Tibial nerve (tissue), 3 donors: ENCODE results near the gene MYO9B.

Source experiments
- CTCF ChIP-seq, 5 experiments: fragments of 200-600 bp in 3 of 5; fragments of 450-650 bp in 2 of 5; sonication (generic) in 3 of 5; IDR thresholded peaks; one replicate each; pipeline ENCODE4 v1.5.1; 2016 to 2019; ENCODE audit warnings: antibody characterized with exemption in 5 of 5, mild to moderate bottlenecking in 3 of 5, moderate library complexity in 2 of 5
- POLR2A ChIP-seq, 2 donors: fragments of 450-650 bp; IDR thresholded peaks; one replicate each; pipeline ENCODE4 v1.6.1; 2017; ENCODE audit warnings: antibody characterized with exemption in 2 of 2, mild to moderate bottlenecking in 2 of 2, moderate library complexity in 2 of 2

GRCh38 chr19:17108453-17108784, 32.8 kb downstream of the MYO9B start:
- TF ChIP-seq POLR2A (IDR thresholded peaks at IDR 0.05) (no peak), CTCF (IDR thresholded peaks at IDR 0.05) (no peak)
